WTC11 (cell line): ENCODE data around the gene DTNA. TPM values are rescaled to one million over a fixed set of nuclear protein-coding genes. Genes with fewer than 3 reads are reported as not detected.
A peak's percentile ranks its signal among the peaks of the same experiment; 100 is the strongest.

Experiments used
- ATAC-seq: fragments of 200-7000 bp; cut with Tn5 transposase; 2 replicates; pipeline ENCODE4 v1.10.0; 2021; ENCODE audit warnings: mild to moderate bottlenecking, moderate library complexity
- CTCF ChIA-PET: fragments of 300-600 bp; sonication (Branson Sonifier 250); formaldehyde crosslinking; loops from one replicate; lab custom pipeline; 2021; ENCODE audit warnings: antibody characterized with exemption; lab: Charles Lee
- POLR2A ChIA-PET: fragments of 350-600 bp; sonication (Branson Sonifier 250); formaldehyde crosslinking; loops from one replicate; lab custom pipeline; 2021; ENCODE audit warnings: antibody characterized with exemption; lab: Charles Lee
- DNase-seq: peaks from one replicate; pipeline ENCODE4 v3.0.0; 2021; ENCODE audit warnings: low spot score
- H3K27ac Mint-ChIP-seq: 2 replicates; pipeline ENCODE4 v1.8.0; 2021; ENCODE audit warnings: mixed read lengths
- H3K27me3 Mint-ChIP-seq: 2 replicates; pipeline ENCODE4 v1.8.0; 2021; ENCODE audit warnings: low read depth, mild to moderate bottlenecking, moderate library complexity, mixed read lengths
- H3K36me3 Mint-ChIP-seq: 2 replicates; pipeline ENCODE4 v1.8.0; 2021; ENCODE audit warnings: mixed read lengths
- H3K4me1 Mint-ChIP-seq: 2 replicates; pipeline ENCODE4 v1.8.0; 2022; ENCODE audit warnings: mixed read lengths
- H3K4me3 Mint-ChIP-seq: 2 replicates; pipeline ENCODE4 v1.8.0; 2021; ENCODE audit warnings: mild to moderate bottlenecking, moderate library complexity, mixed read lengths
- H3K9me3 Mint-ChIP-seq: 2 replicates; pipeline ENCODE4 v1.8.0; 2021; ENCODE audit warnings: mixed read lengths
- ARID4B ChIP-seq: sonication (generic); formaldehyde crosslinking; IDR thresholded peaks from 2 replicates; pipeline ENCODE4 v1.8.0; 2023; ENCODE audit warnings: missing genetic modification reagents, mild to moderate bottlenecking, borderline replicate concordance
- CBFB ChIP-seq: sonication (generic); formaldehyde crosslinking; IDR thresholded peaks from 2 replicates; pipeline ENCODE4 v1.8.1; 2022; ENCODE audit warnings: mild to moderate bottlenecking, low read depth, missing genetic modification reagents
- ELF4 ChIP-seq: sonication (generic); formaldehyde crosslinking; IDR thresholded peaks from 2 replicates; pipeline ENCODE4 v1.8.1; 2022; ENCODE audit warnings: low read depth, mild to moderate bottlenecking, moderate library complexity, missing genetic modification reagents
- ERG ChIP-seq: fragments of 250-450 bp; sonication (Bioruptor Pico); IDR thresholded peaks from 2 replicates; pipeline ENCODE4 v1.8.0; 2021; ENCODE audit warnings: mild to moderate bottlenecking
- HMGA2 ChIP-seq: fragments of 250-450 bp; sonication (Bioruptor Pico); IDR thresholded peaks from 2 replicates; pipeline ENCODE4 v1.4.0; 2021; ENCODE audit warnings: mild to moderate bottlenecking, moderate library complexity
- IRF2 ChIP-seq: sonication (generic); formaldehyde crosslinking; IDR thresholded peaks from 2 replicates; pipeline ENCODE4 v1.8.0; 2022; ENCODE audit warnings: low read depth, missing genetic modification reagents, borderline replicate concordance
- MAX ChIP-seq: sonication (generic); formaldehyde crosslinking; IDR thresholded peaks from 2 replicates; pipeline ENCODE4 v1.8.0; 2022; ENCODE audit warnings: mild to moderate bottlenecking, missing genetic modification reagents
- MXD4 ChIP-seq: fragments of 250-450 bp; sonication (Bioruptor Pico); IDR thresholded peaks from 2 replicates; pipeline ENCODE4 v1.8.0; 2021; ENCODE audit warnings: mild to moderate bottlenecking, moderate library complexity, borderline replicate concordance
- NR1H2 ChIP-seq: sonication (generic); formaldehyde crosslinking; IDR thresholded peaks from 2 replicates; pipeline ENCODE4 v1.9.0; 2021; ENCODE audit warnings: mild to moderate bottlenecking, moderate library complexity, missing genetic modification reagents
- NR2C2 ChIP-seq: sonication (generic); formaldehyde crosslinking; IDR thresholded peaks from 2 replicates; pipeline ENCODE4 v1.8.0; 2022; ENCODE audit warnings: mild to moderate bottlenecking, missing genetic modification reagents
- PRRX2 ChIP-seq: fragments of 250-450 bp; sonication (Bioruptor Pico); IDR thresholded peaks from 2 replicates; pipeline ENCODE4 v1.8.0; 2021; ENCODE audit warnings: mild to moderate bottlenecking
- TP53 ChIP-seq: sonication (generic); formaldehyde crosslinking; IDR thresholded peaks from 2 replicates; pipeline ENCODE4 v1.8.1; 2023; ENCODE audit warnings: mild to moderate bottlenecking, missing genetic modification reagents
- ZNF121 ChIP-seq: sonication (generic); formaldehyde crosslinking; IDR thresholded peaks from 2 replicates; pipeline ENCODE4 v1.8.0; 2023; ENCODE audit warnings: missing genetic modification reagents
- ZNF263 ChIP-seq: sonication (generic); formaldehyde crosslinking; IDR thresholded peaks from 2 replicates; pipeline ENCODE4 v1.8.1; 2022; ENCODE audit warnings: low read depth, mild to moderate bottlenecking, moderate library complexity, missing genetic modification reagents
- ZNF416 ChIP-seq: fragments of 250-450 bp; sonication (Bioruptor Pico); IDR thresholded peaks from 2 replicates; pipeline ENCODE4 v1.9.0; 2021; ENCODE audit warnings: mild to moderate bottlenecking, inconsistent platforms
- ZNF532 ChIP-seq: fragments of 250-450 bp; sonication (Bioruptor Pico); IDR thresholded peaks from 2 replicates; pipeline ENCODE4 v1.9.0; 2021; ENCODE audit warnings: mild to moderate bottlenecking, borderline replicate concordance
- ZNF671 ChIP-seq: fragments of 250-450 bp; sonication (Bioruptor Pico); IDR thresholded peaks from 2 replicates; pipeline ENCODE4 v1.8.0; 2021; ENCODE audit warnings: mild to moderate bottlenecking
- total RNA-seq: library from RNA; stranded (reverse); gene quantifications from 3 replicates; pipeline ENCODE4 v1.2.3, GENCODE V29; 2021

The DTNA gene
- total RNA-seq, 1 experiment from 2014 or later, result 16.1 TPM

GRCh38 chr18:34821669-34822210, 111.6 kb downstream of the DTNA start:
- Mint-ChIP-seq H3K4me3 (no peak overlapping the region), H3K27me3 (no peaks in the 10 kb centered on the region), H3K36me3 (no peaks in the 10 kb centered on the region), H3K27ac (no peak overlapping the region), H3K9me3 (no peaks in the 10 kb centered on the region), H3K4me1 (peaks cover 12% of the 10 kb centered on the region)
- POLR2A ChIA-PET, result no interaction called here
- DNase-seq (no peak), ATAC-seq (peak; percentile 75)
- TF ChIP-seq HMGA2 (CRISPR knock-in tag), result no peak
- no peak for TF ChIP-seq MAX (CRISPR knock-in tag)
- TF ChIP-seq ZNF263 (CRISPR knock-in tag), result no peak
- no peak for TF ChIP-seq ZNF671 (CRISPR knock-in tag)
- no peak for TF ChIP-seq ARID4B (CRISPR knock-in tag)
- CTCF ChIA-PET, result interaction anchor here (1.1 to 1.5 kb wide), 2 partner anchors 12 to 16 kb away, joined by 3 to 8 read pairs; no protein-coding TSS in a partner anchor

- Mint-ChIP-seq H3K4me1 (no peaks in the 10 kb centered on the region), H3K9me3 (no peaks in the 10 kb centered on the region), H3K36me3 (no peaks in the 10 kb centered on the region), H3K27me3 (no peaks in the 10 kb centered on the region), H3K27ac (no peak overlapping the region), H3K4me3 (no peak overlapping the region)
- DNase-seq, result no peak
- no peak for ATAC-seq
- no peak for TF ChIP-seq ERG (CRISPR knock-in tag)
- ChIA-PET POLR2A (no interaction called here), CTCF (no interaction called here)
Measured at GRCh38 chr18:34828093-34828492, 118.0 kb downstream of the DTNA start.

- Mint-ChIP-seq H3K4me3 (no peak overlapping the region), H3K27me3 (no peaks in the 10 kb centered on the region), H3K27ac (no peak overlapping the region), H3K9me3 (peaks cover 8% of the 10 kb centered on the region), H3K36me3 (peaks cover 10% of the 10 kb centered on the region), H3K4me1 (peaks cover 22% of the 10 kb centered on the region)
- CTCF ChIA-PET, result no interaction called here
- no peak for ATAC-seq
- POLR2A ChIA-PET, result no interaction called here
- no peak for DNase-seq
- TF ChIP-seq NR1H2 (CRISPR knock-in tag) (no peak), NR2C2 (no peak), TP53 (CRISPR knock-in tag) (no peak), PRRX2 (CRISPR knock-in tag) (no peak), ELF4 (CRISPR knock-in tag) (no peak), MXD4 (CRISPR knock-in tag) (no peak), ZNF416 (CRISPR knock-in tag) (no peak), ZNF121 (CRISPR knock-in tag) (no peak), CBFB (CRISPR knock-in tag) (no peak), ZNF532 (CRISPR knock-in tag) (no peak), ARID4B (CRISPR knock-in tag) (no peak), IRF2 (CRISPR knock-in tag) (no peak)
Measured at GRCh38 chr18:34834897-34835296, 124.8 kb downstream of the DTNA start.
